HL-60/S4 treated with phorbol 12-myristate 13-acetate at 8.2 ng/mL for 4 days and 3 days (cell line): ENCODE results near the gene C9orf40.

Experiments used
- in situ Hi-C: fragments of 300-500 bp; cut with MboI; formaldehyde crosslinking; loops from 2 replicates; pipeline ENCODE4 v1.15.0; 2022; ENCODE audit warnings: low sequenced_read_pairs

The C9orf40 gene, protein sequence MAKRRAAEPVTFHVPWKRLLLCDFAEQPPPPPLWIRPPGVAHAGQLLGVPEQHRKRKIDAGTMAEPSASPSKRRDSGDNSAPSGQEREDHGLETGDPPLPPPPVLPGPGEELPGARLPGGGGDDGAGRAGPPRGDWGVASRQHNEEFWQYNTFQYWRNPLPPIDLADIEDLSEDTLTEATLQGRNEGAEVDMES

GRCh38 chr9:74952201-74953151, at the start of gene C9orf40:
TSS of gene C9orf40 (minus strand) at chr9:74952912. CDS start at chr9:74952611, 301 bp downstream.
- in situ Hi-C loops, result no loop called here

DNA sequence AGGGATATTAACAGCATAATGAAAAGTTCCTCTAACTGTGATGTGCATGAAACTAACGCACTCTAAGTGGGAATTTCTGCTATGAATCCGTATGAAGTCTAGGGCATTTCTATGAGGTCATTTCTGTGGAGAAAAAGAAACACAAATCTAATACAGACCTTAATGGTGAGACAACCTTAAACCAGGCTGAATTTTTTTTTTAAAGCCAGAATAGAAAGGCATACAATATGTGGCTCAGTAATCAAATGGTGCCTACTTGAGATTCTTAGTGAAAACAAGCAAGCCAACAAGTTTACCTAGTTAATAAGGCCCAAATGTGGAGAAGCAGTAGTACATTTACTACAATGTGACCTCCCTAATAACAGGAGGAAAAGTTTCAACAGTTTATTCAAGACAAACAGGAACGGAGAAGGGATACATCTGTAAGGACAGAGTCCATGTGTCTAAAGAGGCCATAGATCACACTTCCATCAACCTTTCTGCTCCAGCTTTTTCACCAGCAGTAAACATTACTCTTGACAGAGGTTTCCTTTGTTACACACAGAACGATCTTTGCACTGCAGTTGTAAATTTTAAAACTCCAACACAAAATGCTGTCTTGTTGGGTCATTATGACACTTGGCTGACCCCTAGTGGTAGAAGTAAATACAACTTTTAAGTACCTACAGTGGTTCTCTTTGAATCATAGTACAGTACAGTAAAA, 49.2 kb upstream of the C9orf40 start:
- in situ Hi-C loops, result loop anchor here (10.0 kb wide), 1 partner anchor 227 kb away; no protein-coding TSS in a partner anchor

DNA sequence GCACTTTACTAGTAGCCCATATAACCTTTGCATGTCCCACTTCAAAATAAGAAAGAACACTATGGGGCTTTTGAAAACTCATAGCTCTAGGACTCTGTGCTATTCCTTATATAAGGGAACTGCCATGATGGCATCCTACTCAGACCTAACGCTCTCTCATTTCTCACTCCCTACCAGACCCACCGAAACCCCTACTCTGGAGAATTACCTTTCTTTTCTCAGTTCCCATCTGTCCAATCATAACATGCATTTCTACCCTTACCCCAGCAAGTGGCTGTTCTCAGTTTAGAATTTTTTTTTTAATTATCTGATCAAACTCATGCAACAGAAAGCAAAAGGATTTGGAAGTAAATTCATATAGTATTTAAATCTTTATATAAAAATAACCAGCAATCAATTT, 48.1 kb upstream of the C9orf40 start:
- in situ Hi-C loops, result loop anchor here (10.0 kb wide), 1 partner anchor 226 kb away; no protein-coding TSS in a partner anchor

DNA sequence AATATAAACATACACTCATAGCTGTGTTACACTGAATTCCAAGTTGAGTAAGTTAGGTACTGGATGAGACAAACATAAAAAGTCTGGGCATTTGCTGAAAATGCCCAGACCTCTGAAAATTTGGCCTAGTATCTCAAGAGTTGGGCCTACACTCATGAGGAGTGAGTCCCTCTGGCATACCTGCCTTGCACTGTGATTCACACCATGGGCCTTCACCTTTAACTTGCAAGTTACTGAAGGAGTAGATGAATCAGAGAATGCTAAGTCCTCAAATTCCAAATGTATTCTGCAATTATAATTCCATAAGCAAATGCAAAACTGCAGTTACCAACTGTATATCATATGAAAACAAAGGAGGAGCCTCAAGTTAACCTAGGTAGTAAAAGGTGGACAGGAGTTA, 32.3 kb upstream of the C9orf40 start:
- in situ Hi-C loops, result no loop called here

DNA sequence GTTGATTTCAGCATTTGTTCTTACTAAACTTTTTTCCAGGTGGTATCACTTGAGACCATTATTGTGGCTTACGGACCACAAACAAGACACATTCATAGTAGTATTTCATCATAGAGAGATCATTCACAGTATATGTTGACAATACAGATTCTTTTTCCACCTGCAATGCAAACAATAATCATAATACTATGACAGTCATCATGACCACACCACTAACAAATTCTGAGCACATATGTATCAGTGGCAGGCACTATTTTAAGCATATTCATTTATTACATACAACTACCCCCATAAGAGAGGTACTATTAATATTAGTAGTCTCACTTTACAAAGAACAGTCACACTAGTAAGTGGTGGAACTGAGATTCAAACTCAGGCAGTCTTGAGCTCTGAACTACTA, 31.0 kb upstream of the C9orf40 start:
- in situ Hi-C loops, result no loop called here

DNA sequence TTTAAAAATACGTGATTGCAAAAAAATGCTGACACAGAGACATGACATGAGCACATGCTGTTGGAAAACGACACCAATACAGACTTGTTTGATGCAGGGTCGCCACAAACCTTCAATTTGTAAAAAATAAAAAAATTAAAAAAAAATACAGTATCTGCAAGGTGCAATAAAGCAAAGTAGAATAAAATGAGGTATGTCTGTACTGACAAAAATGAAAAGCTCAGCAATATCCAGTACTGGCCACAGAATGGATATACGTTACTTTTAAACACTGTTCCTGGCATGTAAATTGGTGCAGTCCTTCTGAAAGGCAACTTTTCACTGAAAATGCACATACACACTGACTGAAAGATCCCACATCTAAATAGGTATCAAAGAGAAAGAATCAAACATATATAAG, 27.1 kb upstream of the C9orf40 start:
- in situ Hi-C loops, result no loop called here

DNA sequence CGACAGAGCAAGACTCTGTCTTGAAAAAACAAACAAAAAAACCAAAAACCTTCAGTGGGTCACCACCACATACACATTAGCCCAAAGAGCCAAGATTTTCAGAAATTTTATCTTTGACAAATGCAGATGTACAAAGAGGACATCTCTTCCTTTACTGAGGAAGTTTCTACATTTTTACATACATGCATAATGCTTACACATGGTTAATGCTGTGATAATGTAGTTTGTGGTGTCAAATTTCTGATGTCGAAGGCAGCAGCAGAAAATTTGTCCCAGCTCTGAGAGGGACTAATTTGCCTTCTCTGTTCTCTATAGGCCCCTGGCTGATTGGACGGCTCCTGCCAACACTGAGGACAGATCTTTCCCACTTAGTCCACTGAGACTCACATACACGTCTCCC, 24.6 kb upstream of the C9orf40 start:
- in situ Hi-C loops, result no loop called here

DNA sequence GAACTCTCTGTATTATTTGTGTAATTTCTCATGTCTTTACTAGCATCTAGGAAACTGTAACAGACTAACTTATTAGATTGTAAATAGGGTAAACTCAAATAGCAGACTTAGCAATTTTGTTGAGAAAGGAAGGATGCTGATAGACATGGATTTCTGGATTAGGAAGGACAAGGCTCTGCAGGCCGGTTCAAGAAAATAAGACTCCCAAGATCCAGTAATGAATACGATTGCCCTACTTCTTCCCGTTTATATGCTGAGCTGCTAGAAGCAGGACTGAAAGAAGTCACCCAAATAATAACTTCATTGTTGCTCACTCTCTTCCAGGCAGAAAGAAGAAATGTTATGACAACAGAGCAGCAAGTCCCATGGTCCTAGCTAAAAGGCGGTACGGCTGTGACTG, 22.8 kb upstream of the C9orf40 start:
- in situ Hi-C loops, result no loop called here

DNA sequence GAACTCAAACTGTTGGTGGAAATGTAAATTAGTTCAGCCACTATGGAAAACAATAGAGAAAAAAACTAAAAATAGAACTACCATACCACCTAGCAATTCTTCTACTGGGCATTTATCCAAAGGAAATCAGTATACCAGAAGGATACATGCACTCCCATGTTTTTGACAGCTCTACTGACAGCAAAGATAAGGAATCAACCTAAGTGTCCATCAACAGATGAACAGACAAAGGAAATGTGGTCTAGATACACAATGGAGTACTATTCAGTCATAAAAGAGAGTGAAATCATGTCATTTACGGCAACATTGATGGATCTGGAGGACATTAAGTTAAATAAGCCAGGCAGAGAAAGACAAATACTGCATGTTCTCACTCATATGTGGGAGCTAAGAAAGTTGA, 21.8 kb upstream of the C9orf40 start:
- in situ Hi-C loops, result no loop called here

DNA sequence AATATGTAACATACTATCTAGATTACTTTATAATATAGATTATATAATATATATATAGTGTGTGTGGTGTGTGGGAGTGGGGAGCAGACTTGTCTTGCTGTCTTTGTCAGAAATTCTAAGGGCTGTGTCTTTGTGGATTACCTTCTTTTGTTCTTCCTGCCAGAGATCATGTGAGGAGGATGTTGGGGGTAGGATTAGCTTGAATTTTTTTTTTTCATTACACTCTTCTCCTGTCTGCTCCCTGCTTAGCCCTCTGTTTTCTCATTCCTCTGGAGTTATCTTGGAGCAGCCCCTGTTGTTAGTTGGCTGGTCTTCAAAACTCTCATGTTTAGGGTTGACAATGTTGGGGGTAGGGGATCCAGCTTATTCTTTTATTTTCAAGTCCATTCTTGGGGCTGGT, 21.0 kb upstream of the C9orf40 start:
- in situ Hi-C loops, result no loop called here

DNA sequence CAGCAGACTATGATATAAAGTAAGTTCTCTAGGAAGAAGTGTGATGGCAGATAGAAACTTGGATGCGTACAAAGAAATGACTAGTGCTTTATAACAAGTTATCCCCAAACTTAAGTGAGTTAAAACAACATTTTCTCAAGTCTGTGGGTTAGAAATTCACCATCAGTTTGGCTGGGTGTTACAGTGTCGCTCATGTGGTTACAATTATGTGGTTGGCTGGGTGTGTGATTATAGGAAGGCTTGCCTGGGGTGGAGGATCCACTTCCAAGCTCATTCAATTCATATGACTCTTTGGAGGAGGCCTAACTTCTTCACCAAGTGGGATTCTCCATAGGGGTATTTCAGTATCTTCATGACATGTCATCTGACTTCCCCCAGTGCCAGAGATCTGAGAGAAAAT, 10.3 kb upstream of the C9orf40 start:
- in situ Hi-C loops, result no loop called here

GRCh38 chr9:74961496-74961895, 8.8 kb upstream of the C9orf40 start:
- in situ Hi-C loops, result no loop called here

- in situ Hi-C loops, result no loop called here
These were observed 7.8 kb upstream of the C9orf40 start for GRCh38 chr9:74960561-74960960.

DNA sequence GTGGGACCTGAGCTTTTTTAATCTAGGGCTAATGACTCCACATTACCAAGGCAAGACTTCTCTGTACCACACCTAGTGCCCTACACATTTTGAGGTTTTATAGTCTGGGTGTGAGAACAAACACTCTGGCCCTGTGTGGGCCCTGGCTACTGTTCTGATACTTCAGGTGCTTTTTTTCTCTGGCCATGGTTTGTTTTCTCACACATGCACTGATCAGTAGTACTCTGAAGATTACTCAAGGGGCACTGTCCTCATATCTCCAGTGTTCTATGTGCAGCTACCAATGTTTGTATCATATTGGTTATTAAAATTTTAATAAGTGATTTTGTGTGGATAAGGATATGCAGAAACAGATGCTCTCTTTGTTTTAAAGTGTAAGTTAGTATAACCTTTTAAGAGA, 5.9 kb upstream of the C9orf40 start:
- in situ Hi-C loops, result no loop called here

GRCh38 chr9:74953235-74953751, 581 bp upstream of the C9orf40 start:
- in situ Hi-C loops, result no loop called here

GRCh38 chr9:74951725-74952151, 974 bp downstream of the C9orf40 start:
- in situ Hi-C loops, result no loop called here

DNA sequence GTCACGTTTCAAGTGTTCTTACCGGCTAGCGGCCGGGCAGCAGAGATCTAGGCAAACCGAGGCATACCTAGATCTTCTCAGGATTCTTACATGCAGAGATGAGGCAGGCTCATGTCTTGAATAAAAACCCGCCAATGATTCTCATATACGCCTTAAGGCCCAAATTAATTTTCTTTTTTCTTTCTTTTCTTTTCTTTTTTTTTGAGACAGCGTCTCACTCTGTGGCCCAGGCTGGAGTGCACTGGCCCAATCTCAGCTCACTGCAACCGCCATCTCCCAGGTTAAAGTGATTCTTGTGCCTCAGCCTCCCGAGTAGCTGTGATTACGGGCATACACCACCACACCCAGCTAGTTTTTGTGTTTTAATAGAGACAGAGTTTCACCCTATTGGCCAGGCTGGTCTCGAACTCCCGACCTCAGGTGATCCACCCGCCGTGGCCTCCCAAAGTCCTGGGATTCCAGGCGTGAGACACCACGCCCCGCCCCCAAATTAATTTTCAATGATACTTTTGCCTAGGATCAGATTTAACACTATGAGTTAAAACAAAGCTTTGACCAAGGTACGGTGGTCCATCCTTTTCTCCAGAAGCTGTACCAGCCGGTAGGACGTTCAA, 1.5 kb downstream of the C9orf40 start:
- in situ Hi-C loops, result no loop called here

DNA sequence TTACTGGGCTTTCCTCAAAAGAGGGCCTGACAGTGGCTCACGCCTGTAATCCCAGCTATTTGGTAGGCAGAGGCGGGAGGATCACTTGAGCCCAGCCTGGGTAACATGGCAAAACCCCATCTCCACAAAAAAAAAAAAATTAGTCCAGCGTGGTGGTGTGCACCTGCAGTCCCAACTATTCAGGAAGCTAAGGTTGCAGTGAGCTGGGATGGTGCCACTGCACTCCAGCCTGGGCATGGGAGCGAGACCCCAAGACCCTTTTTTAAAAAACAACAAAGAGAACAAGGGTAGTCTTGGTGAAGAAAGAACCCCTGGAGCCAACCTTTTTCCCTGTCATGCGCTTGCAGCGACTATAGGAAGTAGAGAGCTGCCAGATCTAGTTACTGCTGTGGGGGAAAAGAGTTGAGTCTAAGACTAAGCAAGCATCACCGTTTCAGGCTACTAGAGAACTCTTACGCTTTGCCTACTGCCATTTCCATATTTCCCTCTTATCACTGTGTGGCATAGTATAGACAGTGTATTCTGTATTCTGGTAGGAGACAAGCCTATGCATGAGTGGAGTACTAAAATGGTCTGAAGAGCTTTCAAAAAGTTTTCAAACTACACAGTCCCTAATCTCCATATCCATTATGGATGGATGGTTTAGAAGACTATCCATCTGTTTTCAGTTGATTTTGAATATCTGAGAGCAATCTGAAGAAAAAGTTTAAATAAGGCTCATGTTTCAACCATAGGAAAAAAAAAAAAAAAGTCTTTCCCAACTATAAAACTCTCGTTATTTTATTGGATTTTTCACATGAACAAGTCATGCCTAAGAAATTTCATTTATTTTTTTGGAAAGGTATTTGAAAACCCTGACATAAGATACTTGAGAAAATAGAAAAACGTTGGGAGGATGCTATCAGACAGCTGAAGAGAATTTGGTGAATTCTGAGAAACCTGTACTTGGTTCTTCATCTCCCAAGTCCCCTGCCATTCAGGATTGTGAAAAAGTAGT, 2.6 kb downstream of the C9orf40 start:
- in situ Hi-C loops, result no loop called here

GRCh38 chr9:74948937-74949336, 3.8 kb downstream of the C9orf40 start:
- in situ Hi-C loops, result no loop called here

- in situ Hi-C loops, result no loop called here
These were observed 6.0 kb downstream of the C9orf40 start for GRCh38 chr9:74946686-74947085.
